Gastrocnemius medialis (tissue), 4 donors: ENCODE results near the gene AKAP13.

Source experiments
- POLR2A ChIP-seq, 2 donors: fragments of 450-650 bp; IDR thresholded peaks; one replicate each; pipeline ENCODE4 v1.6.1; 2017; ENCODE audit warnings: antibody characterized with exemption in 2 of 2, mild to moderate bottlenecking in 2 of 2, moderate library complexity in 2 of 2
- TF ChIP-seq, protein P1 (sequence below), 5 experiments: fragments of 450-650 bp in 3 of 5; fragments of 200-600 bp in 2 of 5; sonication (generic) in 2 of 5; IDR thresholded peaks in 4 of 5; conservative IDR thresholded peaks in 1 of 5; 1 replicate in 4 of 5; 2 replicates in 1 of 5; pipeline ENCODE4 v1.5.1; 2016 to 2019; ENCODE audit warnings: antibody characterized with exemption in 5 of 5, mild to moderate bottlenecking in 3 of 5, moderate library complexity in 3 of 5

- TF ChIP-seq, protein P1, sequence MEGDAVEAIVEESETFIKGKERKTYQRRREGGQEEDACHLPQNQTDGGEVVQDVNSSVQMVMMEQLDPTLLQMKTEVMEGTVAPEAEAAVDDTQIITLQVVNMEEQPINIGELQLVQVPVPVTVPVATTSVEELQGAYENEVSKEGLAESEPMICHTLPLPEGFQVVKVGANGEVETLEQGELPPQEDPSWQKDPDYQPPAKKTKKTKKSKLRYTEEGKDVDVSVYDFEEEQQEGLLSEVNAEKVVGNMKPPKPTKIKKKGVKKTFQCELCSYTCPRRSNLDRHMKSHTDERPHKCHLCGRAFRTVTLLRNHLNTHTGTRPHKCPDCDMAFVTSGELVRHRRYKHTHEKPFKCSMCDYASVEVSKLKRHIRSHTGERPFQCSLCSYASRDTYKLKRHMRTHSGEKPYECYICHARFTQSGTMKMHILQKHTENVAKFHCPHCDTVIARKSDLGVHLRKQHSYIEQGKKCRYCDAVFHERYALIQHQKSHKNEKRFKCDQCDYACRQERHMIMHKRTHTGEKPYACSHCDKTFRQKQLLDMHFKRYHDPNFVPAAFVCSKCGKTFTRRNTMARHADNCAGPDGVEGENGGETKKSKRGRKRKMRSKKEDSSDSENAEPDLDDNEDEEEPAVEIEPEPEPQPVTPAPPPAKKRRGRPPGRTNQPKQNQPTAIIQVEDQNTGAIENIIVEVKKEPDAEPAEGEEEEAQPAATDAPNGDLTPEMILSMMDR (IDR thresholded peaks at IDR 0.05 in 4 of 5, conservative IDR thresholded peaks at IDR 0.05 in 1 of 5) = no peak
- no peak for TF ChIP-seq POLR2A (IDR thresholded peaks at IDR 0.05)
Observed at GRCh38 chr15:85550283-85550682, 169.9 kb downstream of the AKAP13 start.
